GM19372 (cell line): ENCODE measurements around the gene DTX2.
"Not testable (repeated sequence)": the region's sequence is repeated elsewhere in the genome, so short reads cannot be mapped to it uniquely, and the experiment has no call there.

ENCODE experiments used
- ATAC-seq: cut with Tn5 transposase; IDR thresholded peaks from one replicate; pipeline ENCODE4 v1.9.1; 2021; ENCODE audit warnings: mild to moderate bottlenecking, low read depth, moderate library complexity; ENCODE audit not compliant: unreplicated experiment

DTX2 gene

DNA sequence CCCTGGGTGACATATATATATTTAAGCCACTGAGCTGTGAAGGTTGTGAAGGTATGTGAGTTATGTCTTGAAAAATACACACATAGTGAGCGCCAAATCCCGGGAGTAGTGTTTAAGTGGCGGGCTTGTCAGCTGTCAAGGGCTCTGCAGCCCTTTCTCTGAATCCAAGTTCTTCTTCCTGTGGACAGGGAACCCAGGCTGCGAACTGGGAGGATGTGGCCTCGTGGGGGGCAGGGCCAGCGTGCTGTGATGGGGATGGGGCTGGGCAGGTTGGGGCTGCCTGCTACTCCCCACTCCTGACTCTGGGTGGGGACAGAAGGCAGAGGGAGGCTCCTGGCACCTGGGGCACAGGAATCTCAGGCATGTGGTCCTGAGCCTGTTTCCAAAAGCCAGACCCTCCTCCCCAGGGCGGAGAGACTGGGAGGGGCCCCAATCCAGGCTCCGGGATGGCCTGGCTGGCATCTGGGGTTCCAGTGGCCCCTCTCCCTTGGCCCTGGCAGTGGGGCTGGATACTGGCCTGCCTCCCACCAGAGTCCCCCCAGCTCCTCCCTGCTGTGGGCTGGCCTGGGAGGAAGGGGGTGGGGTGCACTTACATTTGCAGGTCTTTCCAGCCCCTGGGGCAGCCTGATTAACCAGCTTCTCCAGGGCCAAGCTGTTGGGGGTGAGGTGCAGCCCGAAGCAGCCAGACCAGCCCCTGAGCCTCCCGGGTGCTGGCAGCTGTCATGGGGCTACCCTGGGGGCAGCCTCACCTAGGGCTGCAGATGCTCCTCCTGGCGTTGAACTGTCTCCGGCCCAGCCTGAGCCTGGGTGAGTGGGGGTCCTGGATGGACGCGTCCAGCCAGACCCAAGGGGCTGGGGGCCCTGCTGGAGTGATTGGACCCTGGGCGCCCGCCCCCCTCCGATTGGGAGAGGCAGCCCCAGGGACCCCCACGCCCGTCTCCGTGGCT, 48.7 kb downstream of the DTX2 start, which contains the start of gene UPK3B:
Gene UPK3B, plus strand, starts transcription at position 622 of the 947 bp plus-strand sequence. Its CDS starts 101 bp downstream, at position 723.
- ATAC-seq: no peak

DNA sequence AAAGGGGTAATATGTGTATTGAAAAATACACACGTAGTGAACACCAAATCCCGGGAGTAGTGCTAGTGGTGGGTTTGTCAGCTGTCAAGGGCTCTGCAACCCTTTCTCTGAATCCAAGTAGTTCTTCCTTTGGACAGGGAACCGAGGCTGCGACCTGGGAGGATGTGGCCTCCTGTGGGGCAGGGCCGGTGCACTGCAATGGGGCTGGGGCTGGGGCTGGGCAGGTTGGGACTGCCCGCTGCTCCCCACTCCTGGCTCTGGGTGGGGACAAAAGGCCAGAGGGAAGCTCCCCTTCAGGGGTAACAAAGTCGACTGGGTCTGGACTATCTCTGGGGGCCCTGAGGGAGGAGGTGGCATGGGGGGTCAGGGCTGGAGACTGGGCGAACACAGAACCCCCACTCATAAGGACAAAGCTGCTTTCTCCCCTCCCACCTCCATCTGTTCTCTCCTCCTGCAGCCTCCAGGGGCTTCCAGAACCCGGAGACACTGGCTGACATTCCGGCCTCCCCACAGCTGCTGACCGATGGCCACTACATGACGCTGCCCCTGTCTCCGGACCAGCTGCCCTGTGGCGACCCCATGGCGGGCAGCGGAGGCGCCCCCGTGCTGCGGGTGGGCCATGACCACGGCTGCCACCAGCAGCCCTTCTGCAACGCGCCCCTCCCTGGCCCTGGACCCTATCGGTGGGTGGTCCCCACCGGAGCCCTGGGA, 49.8 kb downstream of the DTX2 start:
- ATAC-seq: not testable (repeated sequence)

DNA sequence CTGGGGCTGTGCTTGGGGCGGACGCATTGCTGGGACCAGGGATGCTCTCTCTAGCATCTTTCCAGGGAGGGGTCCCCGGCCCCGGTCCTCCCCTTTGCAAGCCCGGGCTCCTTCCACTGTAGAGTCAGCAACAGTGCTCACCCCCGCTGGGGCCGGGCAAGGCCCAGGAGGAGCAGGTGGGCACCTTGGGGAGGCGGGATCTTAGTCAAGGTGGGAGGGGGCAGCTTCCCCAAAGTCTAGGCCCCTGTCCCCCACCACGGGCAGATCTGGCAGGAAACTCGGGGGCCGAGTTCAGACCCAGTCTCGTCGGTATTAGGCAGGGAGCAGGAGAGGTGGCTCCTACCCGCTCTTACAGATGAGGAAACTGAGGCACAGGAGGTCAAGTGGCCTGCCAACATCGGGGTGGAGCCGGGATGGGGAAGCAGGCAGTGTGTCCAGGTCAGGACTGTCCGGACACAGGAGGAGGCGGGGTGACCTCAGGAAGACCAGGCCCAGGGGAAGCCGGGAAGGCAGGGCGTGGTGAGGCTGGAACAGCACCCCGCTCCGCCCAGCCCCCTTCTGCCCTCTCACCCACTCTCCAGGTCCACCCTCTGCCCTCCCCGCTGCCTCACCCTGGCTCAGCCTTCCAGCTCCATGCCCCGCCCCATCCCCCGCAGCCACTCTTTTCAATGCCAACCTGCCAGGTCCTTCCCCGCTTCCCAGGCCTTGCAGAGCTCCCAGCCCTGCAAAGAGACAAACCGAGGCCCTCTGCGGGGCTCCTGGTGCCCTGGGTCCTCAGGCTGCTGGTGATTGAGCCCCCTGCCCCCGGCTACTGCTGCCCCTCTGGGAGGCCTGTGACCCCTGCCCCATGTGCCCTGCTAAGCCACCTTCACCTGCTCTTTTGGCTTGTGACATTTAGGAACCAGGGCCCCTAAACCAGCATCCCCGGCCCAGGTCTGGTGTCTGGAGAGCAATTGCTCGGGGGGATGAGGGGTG, 50.7 kb downstream of the DTX2 start:
- not testable (repeated sequence) for ATAC-seq

DNA sequence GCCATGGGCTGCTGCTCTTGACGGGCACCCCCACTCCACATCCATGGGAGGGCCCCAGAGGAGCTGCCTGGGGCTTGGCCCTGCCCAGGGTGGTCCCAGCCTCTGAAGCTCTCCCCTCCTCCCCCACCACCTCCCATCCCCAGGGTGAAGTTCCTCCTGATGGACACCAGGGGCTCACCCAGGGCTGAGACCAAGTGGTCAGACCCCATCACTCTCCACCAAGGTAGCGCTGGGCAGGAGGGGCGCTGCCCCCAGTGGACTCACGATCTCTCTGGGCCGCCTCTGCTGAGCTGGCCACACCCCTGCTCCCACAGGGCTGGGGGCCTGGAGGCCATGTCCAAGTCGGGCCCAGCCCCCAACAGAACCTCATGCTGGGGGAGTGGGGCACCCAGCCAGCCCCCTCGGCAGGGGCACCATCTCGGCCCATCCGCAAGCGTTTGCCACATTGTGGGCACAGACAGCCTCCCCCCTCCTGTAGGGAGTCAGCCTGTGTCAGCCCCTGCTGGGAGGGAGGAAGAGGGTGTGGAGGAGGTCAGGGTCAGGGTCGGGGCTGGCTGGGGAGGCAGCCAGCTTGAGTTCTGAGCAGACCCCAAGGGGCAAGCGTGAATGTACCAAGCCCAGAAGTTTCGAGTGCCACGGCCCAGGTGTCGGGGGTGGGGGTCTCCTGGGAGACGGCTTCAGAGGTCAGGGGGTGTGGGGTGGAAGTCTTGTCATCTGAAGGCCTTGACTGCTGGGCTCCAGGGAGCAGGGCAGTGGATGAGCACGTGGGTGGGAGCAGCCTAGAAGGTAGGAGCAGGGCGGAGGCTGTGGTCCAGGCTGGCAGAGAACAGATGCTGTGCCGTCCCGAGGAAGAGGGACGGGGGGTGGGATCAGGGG, 51.7 kb downstream of the DTX2 start:
- ATAC-seq: no peak

DNA sequence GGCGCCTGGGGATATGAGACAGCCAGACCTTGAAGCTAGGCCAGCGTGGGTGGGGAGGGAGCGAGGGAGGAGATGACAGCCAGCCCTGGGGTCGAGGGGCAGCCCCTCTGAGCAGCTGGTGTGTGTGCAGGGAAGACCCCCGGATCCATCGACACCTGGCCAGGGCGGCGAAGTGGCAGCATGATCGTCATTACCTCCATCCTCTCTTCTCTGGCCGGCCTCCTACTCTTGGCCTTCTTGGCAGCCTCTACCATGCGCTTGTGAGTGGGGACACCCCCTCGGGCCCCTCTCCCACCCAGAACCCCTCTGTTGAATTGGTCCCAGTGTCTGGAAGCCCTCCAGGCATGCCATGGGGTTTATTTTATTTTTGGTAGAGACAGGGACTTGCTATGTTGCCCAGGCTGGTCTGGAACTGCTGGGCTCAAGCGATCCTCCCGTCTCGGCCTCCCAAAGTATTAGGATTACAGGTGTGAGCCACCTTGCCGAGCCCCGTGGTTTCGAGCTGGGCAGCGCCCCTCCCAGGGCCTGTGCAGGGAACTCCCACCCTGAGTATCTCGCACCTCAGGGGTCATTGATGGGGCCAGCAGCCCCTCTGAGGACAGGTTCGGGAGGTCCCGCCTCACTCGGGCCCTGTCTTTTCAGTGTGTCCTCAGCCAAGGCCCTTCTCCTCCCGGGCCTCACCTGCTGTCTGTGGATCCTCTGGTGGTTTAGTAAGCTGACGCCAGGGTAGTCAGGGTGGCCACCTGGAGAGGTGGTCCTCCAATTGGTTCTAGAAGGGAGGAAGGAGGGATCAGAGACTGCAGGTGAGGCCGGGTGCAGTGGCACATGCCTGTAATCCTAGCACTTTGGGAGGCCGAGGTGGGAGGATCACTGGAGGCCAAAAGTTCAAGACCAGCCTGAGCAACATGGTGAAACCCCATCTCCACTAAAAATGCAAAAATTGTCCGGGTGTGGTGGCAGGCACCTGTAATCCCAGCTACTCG, 52.6 kb downstream of the DTX2 start:
- ATAC-seq: no peak

DNA sequence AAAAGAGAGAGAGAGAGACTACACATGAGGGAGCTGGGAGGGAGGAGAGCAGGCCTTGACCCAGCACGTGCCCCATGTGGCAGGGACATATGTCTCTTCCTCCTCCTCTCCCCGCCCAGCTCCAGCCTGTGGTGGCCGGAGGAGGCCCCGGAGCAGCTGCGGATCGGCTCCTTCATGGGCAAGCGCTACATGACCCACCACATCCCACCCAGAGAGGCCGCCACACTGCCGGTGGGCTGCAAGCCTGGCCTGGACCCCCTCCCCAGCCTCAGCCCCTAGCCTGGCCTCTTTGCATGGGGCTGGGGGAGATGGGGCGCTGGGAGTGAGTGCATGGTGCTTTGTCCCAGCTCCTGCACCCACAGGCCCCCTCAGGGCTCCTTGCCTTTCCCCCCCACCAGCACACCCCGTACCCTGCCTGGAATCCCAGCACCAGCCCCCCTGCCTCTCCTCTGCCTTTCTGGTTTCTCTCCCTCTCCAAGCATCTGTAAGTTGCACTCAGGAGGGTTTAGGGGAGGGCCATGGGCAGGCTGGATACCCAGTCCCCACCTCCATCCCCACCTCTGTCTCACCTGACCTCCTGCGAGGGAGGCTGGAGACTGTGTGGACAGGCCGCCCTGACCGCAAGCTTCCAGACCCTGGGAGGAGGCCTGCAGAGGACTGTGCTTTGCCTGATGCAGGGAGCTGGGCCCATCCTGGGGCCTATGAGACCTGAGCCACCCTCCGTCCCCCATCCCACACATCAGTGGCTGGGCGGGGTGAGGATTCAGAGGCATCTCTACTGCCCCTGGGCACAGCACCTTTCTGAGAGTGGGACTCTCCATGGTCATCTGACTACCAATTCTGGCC, 53.6 kb downstream of the DTX2 start:
- ATAC-seq: no peak

DNA sequence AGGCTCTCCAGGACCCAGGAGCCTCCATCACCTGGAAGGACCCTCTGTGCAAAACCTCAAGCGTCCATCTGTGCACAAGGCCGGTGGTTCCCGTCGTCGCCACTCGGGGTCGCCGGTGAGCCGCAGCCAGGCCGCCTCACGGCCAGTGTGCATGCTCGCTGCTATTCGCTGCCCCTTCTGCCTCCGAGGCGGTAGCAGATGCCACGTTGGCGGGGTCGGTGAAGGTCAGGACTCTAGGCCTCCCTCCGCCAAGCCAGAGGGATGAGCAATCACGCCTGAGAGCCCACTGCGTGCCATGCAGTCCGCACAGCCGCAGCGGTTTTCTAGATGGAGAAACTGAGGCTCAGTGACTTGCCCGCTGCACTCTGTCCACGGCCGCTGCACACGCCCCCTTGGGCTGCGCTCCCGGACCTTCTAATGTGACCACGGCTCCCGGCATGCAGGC, 54.5 kb downstream of the DTX2 start:
- ATAC-seq: no peak

DNA sequence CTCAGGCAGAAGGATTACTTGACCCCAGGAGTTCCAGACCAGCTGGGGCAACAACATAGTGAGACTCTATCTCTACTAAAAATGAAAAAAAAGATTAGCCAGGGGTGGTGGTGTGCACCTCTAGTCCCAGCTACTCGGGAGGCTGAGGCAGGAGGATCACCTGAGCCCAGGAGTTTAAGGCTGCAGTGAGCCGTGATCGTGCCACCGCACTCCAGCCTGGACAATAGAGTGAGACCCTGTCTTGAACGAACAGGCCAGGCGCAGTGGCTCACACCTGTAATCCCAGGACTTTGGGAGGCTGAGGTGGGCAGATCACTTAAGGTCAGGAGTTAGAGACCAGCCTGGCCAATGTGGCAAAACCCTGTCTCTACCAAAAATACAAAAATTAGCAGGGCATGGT, 55.4 kb downstream of the DTX2 start:
- ATAC-seq: not testable (repeated sequence)

DNA sequence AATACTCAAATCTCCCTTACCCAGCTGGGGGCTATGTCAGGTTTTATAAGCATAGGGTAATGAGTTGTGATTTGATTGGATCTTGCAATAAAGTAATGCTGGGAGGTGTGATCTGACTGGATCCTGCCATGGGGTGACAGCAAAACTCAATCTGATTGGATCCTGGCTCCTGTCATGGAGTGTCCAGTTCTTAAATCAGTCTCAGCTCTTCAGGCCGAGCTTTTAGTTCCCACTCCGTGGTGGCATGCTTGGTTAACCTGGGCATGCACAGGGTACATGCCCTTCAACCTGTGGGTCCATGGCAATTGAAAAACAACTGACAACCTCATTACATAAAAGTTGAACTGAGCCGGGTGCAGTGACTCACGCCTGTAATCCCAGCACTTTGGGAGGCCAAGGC, 64.7 kb downstream of the DTX2 start:
- not testable (repeated sequence) for ATAC-seq

DNA sequence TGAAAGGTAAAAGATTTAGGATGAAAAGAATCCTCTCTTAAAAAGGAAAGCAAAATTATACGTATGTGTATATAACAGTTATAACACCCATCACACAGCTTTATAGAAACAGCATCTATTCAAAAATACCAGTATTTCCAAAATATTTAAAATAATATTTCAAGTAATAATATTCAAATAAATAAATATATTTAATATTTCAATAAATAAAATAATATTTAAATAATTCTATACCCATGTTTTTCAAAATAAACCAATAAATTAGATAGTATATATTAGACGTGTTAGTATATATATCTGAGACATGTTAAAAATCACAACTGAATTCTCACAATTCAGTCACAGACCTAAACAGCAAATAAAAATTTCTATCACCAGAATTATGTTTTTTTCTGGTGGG, 70.1 kb downstream of the DTX2 start:
- not testable (repeated sequence) for ATAC-seq

DNA sequence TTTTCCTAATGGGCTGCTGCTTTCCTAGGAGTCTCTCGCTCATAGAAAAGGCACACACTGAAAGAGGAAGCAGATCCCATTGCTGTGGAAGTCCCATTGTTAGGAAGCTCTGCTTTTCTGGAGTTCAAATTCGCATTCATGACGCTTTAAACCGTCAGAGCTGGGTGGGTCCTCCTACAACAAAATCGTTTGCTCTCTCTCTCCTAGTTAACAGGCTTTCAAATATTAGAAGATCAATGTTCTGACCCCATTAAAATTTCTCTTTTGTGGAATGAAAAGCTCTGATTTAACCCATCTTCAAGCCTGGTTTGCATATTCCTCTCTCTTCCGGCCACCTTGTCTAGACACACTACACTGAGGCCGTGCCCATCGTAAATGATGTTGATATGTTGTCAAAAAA, 81.7 kb downstream of the DTX2 start, which contains the start of gene SPDYE16:
Gene SPDYE16, minus strand, starts transcription at position 101 of the 400 bp plus-strand sequence. CDS start 1,838 bp downstream, outside the sequence.
- not testable (repeated sequence) for ATAC-seq

DNA sequence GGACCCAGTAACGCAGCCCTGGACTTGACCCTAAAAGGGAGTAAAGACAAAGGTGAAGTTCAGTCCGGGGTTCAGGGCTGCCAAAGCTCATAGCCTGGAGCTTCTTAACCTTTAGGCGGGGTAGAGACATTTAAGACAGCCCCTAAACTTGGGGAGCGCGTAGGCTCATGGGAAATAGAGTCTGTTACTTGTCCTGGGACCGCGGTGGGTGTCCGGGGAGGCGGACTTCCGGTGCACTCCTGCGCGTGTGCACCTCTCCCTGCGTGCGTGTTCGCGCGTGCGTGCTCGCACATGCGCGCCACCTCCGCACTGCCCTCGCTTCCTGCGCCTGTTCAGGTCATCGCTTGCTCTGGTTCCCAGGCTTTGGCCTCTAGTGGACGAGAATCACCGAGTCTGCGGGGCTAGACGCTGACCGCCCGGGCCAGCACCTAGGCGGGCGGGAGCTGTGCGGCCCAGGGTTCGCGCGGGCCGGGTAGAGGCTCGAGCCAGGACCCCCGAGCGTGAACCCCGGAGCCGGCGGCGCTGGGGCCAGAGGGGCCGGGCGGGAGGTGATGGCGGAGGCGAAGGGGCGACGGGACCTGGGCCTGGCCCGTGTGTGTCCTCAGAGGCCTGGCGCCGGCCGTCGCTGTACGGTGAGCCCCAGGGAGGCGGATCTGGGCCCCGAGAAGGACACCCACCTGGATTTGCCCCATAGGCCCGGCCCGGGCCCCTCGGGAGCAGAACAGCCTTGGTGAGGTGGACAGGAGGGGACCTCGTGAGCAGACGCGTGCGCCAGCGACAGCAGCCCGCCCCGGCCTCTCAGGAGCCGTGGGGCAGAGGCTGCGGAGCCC, 87.7 kb downstream of the DTX2 start:
- peak; percentile 98 for ATAC-seq

DNA sequence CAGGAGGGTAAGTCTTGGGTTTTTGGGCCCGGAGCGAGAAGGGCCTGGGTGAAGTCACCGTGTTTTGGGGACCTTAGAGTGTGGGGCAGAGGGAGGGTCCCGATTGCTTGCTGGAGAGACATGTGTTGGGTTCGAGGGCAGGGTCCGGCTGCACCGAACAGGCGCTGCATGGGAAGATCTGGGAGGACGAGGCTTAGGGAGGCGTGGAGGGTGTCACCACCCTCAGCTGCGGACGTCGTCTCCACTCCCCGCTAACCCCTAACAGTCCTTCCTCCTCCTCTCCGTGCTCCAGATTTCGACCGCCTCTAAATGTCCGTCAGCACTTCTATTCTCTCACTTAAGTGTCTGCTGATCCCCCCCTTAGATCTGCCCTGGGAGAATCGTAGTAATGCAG, 88.3 kb downstream of the DTX2 start:
- not testable (repeated sequence) for ATAC-seq

DNA sequence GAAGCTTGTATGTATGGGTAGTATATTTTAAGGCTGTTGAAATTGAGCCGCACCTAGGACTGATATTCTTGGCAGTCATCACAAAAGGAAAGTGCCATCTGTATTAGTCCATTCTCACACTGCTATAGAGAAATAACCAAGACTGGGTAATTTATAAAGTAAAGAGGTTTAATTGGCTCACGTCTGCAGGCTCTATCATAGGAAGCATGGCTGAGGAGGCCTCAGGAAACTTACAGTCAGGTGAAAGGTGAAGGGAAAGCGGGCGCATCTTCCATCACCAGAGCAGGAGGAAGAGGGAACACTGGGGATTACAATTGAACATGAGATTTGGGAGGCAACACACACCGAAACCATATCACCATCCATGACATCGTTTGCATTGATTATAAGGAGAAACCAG, 90.5 kb downstream of the DTX2 start:
- not testable (repeated sequence) for ATAC-seq
